OCI-LY3 (cell line): Measurements from ENCODE around the gene SLC39A3.

Experiments
- CTCF ChIP-seq: fragments of 200-600, 300-600 bp; sonication (generic); IDR thresholded peaks from 2 replicates; pipeline ENCODE4 v1.5.1; 2014; ENCODE audit warnings: antibody characterized with exemption, low read length, low read depth
- EZH2phosphoT487 ChIP-seq: fragments of 200-600 bp; shearing (Covaris generic); IDR thresholded peaks from 2 replicates; pipeline ENCODE4 v1.6.1; 2018; ENCODE audit warnings: antibody characterized with exemption, mixed run types, low read depth

- no peak for TF ChIP-seq CTCF
- no peak for TF ChIP-seq EZH2phosphoT487
These were observed 36.0 kb upstream of the SLC39A3 start for GRCh38 chr19:2775556-2776430.
